ENCODE results near the gene ABHD2. TPM values are rescaled to one million over a fixed set of nuclear protein-coding genes. Genes with fewer than 3 reads are reported as not detected.

The ABHD2 gene
- total RNA-seq, 2 experiments from 2014 or later, result 36.0 to 39.2 TPM

GRCh38 chr15:89051875-89052274 is 36.4 kb upstream of the ABHD2 start:
- no peaks in the 10 kb centered on the region for H3K27me3 ChIP-seq (ENCODE audit: control insufficient read depth in 1 of 2, insufficient read depth in 2 of 2, low read length in 2 of 2)
- intact Hi-C loops (cut with DNase I, micrococcal nuclease), result no loop called here
- CTCF ChIA-PET, result interaction anchor here (0.8 to 1.2 kb wide), 4 partner anchors 36 to 126 kb away, joined by 3 to 5 read pairs (median 3); no protein-coding TSS in a partner anchor
- H3K4me3 ChIP-seq (ENCODE audit: low read length), result no peak overlapping the region
- H3K36me3 Mint-ChIP-seq (ENCODE audit: low read depth), result peaks cover 13% of the 10 kb centered on the region
- no peak overlapping the region for H3K4me3 Mint-ChIP-seq
- H3K9me3 ChIP-seq (ENCODE audit: control insufficient read depth in 1 of 2, insufficient read depth in 1 of 2, low read length in 2 of 2), result peaks cover 0 to 18% of the 10 kb centered on the region in 2 experiments
- TF ChIP-seq CTCF (IDR thresholded peaks at IDR 0.05), result no peak
- H3K27me3 Mint-ChIP-seq, result no peaks in the 10 kb centered on the region
- H3K9me3 Mint-ChIP-seq, result peaks cover 5% of the 10 kb centered on the region
- peaks cover 19% of the 10 kb centered on the region for H3K4me1 ChIP-seq (ENCODE audit: insufficient read depth, low read length)
- peaks cover 31% of the 10 kb centered on the region for H3K4me1 Mint-ChIP-seq (ENCODE audit: low read depth)
- ATAC-seq (ENCODE audit: poor library complexity) (no peak), DNase-seq (no peak)
- no peaks in the 10 kb centered on the region for H3K36me3 ChIP-seq (ENCODE audit: insufficient read depth, low read length)
- POLR2A ChIA-PET, result interaction anchor here (1.1 kb wide), 1 partner anchor 10 kb away, joined by 3 read pairs; no protein-coding TSS in a partner anchor
- H3K27ac ChIP-seq (ENCODE audit: low read depth in 1 of 2, low read length in 2 of 2), result no peak overlapping the region
- H3K27ac Mint-ChIP-seq, result no peak overlapping the region

GRCh38 chr15:89052474-89052873 is 35.8 kb upstream of the ABHD2 start:
- CTCF ChIA-PET, result interaction anchor here (0.8 to 1.2 kb wide), 3 partner anchors 35 to 126 kb away, joined by 3 to 5 read pairs (median 3); no protein-coding TSS in a partner anchor
- DNase-seq (no peak), ATAC-seq (ENCODE audit: poor library complexity) (no peak)
- Mint-ChIP-seq H3K4me3 (no peak overlapping the region), H3K9me3 (peaks cover 5% of the 10 kb centered on the region), H3K36me3 (ENCODE audit: low read depth) (peaks cover 13% of the 10 kb centered on the region), H3K4me1 (ENCODE audit: low read depth) (peaks cover 34% of the 10 kb centered on the region), H3K27ac (no peak overlapping the region), H3K27me3 (no peaks in the 10 kb centered on the region)
- POLR2A ChIA-PET, result interaction anchor here (1.1 kb wide), 1 partner anchor 9 kb away, joined by 3 read pairs; no protein-coding TSS in a partner anchor
- Histone ChIP-seq H3K4me1 (ENCODE audit: insufficient read depth, low read length) (peaks cover 22% of the 10 kb centered on the region), H3K27me3 (ENCODE audit: control insufficient read depth in 1 of 2, insufficient read depth in 2 of 2, low read length in 2 of 2) (no peaks in the 10 kb centered on the region), H3K36me3 (ENCODE audit: insufficient read depth, low read length) (no peaks in the 10 kb centered on the region), H3K9me3 (ENCODE audit: control insufficient read depth in 1 of 2, insufficient read depth in 1 of 2, low read length in 2 of 2) (peaks cover 0 to 18% of the 10 kb centered on the region in 2 experiments), H3K4me3 (ENCODE audit: low read length) (no peak overlapping the region), H3K27ac (ENCODE audit: low read depth in 1 of 2, low read length in 2 of 2) (no peak overlapping the region)
- intact Hi-C loops (cut with DNase I, micrococcal nuclease), result no loop called here
- no peak for TF ChIP-seq CTCF (IDR thresholded peaks at IDR 0.05)

- intact Hi-C loops (cut with DNase I, micrococcal nuclease), result loop anchor here in 1 of 2 experiments (5.0 kb wide), 1 partner anchor 377 kb away; no protein-coding TSS in a partner anchor
- no peak overlapping the region for H3K27ac Mint-ChIP-seq
- no peak overlapping the region for H3K4me3 ChIP-seq (ENCODE audit: low read length)
- TF ChIP-seq CTCF (IDR thresholded peaks at IDR 0.05), result no peak
- POLR2A ChIA-PET, result no interaction called here
- peaks cover 0 to 12% of the 10 kb centered on the region in 2 experiments for H3K9me3 ChIP-seq (ENCODE audit: control insufficient read depth in 1 of 2, insufficient read depth in 1 of 2, low read length in 2 of 2)
- ATAC-seq (ENCODE audit: poor library complexity) (no peak), DNase-seq (no peak)
- H3K36me3 Mint-ChIP-seq (ENCODE audit: low read depth), result peaks cover 3% of the 10 kb centered on the region
- no peaks in the 10 kb centered on the region for H3K27me3 Mint-ChIP-seq
- peaks cover 2% of the 10 kb centered on the region for H3K9me3 Mint-ChIP-seq
- H3K27me3 ChIP-seq (ENCODE audit: control insufficient read depth in 1 of 2, insufficient read depth in 2 of 2, low read length in 2 of 2), result no peaks in the 10 kb centered on the region
- CTCF ChIA-PET, result interaction anchor here (0.7 to 1.2 kb wide), 2 partner anchors 74 to 75 kb away, joined by 3 to 5 read pairs; no protein-coding TSS in a partner anchor
- peaks cover 15% of the 10 kb centered on the region for H3K4me1 ChIP-seq (ENCODE audit: insufficient read depth, low read length)
- H3K27ac ChIP-seq (ENCODE audit: low read depth in 1 of 2, low read length in 2 of 2), result no peak overlapping the region
- H3K36me3 ChIP-seq (ENCODE audit: insufficient read depth, low read length), result no peaks in the 10 kb centered on the region
- H3K4me3 Mint-ChIP-seq, result no peak overlapping the region
- peaks cover 22% of the 10 kb centered on the region for H3K4me1 Mint-ChIP-seq (ENCODE audit: low read depth)
Measured at GRCh38 chr15:89054873-89055272, 33.4 kb upstream of the ABHD2 start.

Measured in CD4-positive, alpha-beta T cell (primary cell).